ENCODE results near the gene CDV3. TPM values are rescaled to one million over a fixed set of nuclear protein-coding genes. Genes with fewer than 3 reads are reported as not detected.

CDV3 gene
- total and polyA plus RNA-seq, 9 of the 15 experiments (the other 6 are each of a cell fraction or from before 2014, with no cell fraction given): 72.3 to 273 (median 116) TPM

DNA sequence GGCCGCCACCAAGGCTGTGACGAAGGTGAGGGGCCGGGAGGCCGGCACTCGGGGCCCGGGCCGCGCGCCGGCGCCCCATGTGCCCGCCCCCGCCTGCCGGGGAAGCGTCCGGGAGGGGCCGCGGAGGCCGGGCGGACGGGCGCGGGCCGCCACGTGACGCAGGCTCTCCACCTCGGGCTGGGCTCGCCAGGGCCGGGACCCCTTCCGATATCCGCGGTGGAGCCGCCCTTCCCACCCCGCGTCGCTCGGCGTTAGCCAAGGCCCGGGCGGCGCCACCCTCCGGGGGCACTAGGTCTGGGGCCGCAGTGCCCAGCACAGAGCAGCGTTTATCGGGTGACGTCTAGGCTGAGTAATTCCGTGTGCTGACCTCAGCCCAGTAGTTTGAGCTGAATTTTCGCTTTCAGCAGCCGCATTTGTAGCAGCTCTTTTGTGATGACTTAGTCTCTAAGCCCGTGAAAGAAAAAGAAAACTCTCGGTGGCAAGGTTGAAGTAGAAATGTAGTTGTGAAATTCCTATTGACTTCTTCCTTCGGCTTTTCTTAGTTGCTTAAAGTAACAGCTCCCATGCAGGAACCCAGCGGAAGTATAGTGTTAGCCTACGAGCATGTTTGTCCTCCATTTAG lies 885 bp downstream of the CDV3 start (continued):
- TF ChIP-seq, protein P1, sequence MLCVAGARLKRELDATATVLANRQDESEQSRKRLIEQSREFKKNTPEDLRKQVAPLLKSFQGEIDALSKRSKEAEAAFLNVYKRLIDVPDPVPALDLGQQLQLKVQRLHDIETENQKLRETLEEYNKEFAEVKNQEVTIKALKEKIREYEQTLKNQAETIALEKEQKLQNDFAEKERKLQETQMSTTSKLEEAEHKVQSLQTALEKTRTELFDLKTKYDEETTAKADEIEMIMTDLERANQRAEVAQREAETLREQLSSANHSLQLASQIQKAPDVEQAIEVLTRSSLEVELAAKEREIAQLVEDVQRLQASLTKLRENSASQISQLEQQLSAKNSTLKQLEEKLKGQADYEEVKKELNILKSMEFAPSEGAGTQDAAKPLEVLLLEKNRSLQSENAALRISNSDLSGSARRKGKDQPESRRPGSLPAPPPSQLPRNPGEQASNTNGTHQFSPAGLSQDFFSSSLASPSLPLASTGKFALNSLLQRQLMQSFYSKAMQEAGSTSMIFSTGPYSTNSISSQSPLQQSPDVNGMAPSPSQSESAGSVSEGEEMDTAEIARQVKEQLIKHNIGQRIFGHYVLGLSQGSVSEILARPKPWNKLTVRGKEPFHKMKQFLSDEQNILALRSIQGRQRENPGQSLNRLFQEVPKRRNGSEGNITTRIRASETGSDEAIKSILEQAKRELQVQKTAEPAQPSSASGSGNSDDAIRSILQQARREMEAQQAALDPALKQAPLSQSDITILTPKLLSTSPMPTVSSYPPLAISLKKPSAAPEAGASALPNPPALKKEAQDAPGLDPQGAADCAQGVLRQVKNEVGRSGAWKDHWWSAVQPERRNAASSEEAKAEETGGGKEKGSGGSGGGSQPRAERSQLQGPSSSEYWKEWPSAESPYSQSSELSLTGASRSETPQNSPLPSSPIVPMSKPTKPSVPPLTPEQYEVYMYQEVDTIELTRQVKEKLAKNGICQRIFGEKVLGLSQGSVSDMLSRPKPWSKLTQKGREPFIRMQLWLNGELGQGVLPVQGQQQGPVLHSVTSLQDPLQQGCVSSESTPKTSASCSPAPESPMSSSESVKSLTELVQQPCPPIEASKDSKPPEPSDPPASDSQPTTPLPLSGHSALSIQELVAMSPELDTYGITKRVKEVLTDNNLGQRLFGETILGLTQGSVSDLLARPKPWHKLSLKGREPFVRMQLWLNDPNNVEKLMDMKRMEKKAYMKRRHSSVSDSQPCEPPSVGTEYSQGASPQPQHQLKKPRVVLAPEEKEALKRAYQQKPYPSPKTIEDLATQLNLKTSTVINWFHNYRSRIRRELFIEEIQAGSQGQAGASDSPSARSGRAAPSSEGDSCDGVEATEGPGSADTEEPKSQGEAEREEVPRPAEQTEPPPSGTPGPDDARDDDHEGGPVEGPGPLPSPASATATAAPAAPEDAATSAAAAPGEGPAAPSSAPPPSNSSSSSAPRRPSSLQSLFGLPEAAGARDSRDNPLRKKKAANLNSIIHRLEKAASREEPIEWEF (CRISPR knock-in tag; IDR thresholded peaks at IDR 0.05): no peak
- TF ChIP-seq CHD1 (IDR thresholded peaks at IDR 0.05; ENCODE audit: low read length) (peak; percentile 34), POLR3A (IDR thresholded peaks at IDR 0.05; ENCODE audit: borderline replicate concordance, extremely low read depth, insufficient read depth, insufficient read length) (no peak), POLR2G (IDR thresholded peaks at IDR 0.05; ENCODE audit: low read depth, low read length) (peak; percentile 46), ATF7 (IDR thresholded peaks at IDR 0.05) (peak; percentile 55), FOSL1 (tag; conservative IDR thresholded peaks at IDR 0.05) (peak; percentile 38), ZC3H11A (IDR thresholded peaks at IDR 0.05; ENCODE audit: low read depth, low read length) (no peak), HMGN3 (IDR thresholded peaks at IDR 0.05; ENCODE audit: borderline replicate concordance, extremely low read depth, insufficient read length, low read depth, low read length) (peak; percentile 49), PCBP2 (IDR thresholded peaks at IDR 0.05; ENCODE audit: low read depth, low read length, poor library complexity, severe bottlenecking) (no peak), PRPF4 (IDR thresholded peaks at IDR 0.05; ENCODE audit: insufficient read depth, low read depth, low read length, poor library complexity, severe bottlenecking) (no peak), SNRNP70 (optimal IDR thresholded peaks at IDR 0.05; ENCODE audit: low read depth, low read length) (no peak), BHLHE40 (IDR thresholded peaks at IDR 0.05; ENCODE audit: low read length) (peak; percentile 75)
- TF ChIP-seq, protein P2, sequence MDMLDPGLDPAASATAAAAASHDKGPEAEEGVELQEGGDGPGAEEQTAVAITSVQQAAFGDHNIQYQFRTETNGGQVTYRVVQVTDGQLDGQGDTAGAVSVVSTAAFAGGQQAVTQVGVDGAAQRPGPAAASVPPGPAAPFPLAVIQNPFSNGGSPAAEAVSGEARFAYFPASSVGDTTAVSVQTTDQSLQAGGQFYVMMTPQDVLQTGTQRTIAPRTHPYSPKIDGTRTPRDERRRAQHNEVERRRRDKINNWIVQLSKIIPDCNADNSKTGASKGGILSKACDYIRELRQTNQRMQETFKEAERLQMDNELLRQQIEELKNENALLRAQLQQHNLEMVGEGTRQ (CRISPR knock-in tag; IDR thresholded peaks at IDR 0.05): peak; percentile 80
- TF ChIP-seq, protein P3, sequence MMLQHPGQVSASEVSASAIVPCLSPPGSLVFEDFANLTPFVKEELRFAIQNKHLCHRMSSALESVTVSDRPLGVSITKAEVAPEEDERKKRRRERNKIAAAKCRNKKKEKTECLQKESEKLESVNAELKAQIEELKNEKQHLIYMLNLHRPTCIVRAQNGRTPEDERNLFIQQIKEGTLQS (IDR thresholded peaks at IDR 0.05): peak; percentile 65
- TF ChIP-seq, protein P3 (CRISPR knock-in tag; conservative IDR thresholded peaks at IDR 0.05): no peak
- TF ChIP-seq, protein P4, sequence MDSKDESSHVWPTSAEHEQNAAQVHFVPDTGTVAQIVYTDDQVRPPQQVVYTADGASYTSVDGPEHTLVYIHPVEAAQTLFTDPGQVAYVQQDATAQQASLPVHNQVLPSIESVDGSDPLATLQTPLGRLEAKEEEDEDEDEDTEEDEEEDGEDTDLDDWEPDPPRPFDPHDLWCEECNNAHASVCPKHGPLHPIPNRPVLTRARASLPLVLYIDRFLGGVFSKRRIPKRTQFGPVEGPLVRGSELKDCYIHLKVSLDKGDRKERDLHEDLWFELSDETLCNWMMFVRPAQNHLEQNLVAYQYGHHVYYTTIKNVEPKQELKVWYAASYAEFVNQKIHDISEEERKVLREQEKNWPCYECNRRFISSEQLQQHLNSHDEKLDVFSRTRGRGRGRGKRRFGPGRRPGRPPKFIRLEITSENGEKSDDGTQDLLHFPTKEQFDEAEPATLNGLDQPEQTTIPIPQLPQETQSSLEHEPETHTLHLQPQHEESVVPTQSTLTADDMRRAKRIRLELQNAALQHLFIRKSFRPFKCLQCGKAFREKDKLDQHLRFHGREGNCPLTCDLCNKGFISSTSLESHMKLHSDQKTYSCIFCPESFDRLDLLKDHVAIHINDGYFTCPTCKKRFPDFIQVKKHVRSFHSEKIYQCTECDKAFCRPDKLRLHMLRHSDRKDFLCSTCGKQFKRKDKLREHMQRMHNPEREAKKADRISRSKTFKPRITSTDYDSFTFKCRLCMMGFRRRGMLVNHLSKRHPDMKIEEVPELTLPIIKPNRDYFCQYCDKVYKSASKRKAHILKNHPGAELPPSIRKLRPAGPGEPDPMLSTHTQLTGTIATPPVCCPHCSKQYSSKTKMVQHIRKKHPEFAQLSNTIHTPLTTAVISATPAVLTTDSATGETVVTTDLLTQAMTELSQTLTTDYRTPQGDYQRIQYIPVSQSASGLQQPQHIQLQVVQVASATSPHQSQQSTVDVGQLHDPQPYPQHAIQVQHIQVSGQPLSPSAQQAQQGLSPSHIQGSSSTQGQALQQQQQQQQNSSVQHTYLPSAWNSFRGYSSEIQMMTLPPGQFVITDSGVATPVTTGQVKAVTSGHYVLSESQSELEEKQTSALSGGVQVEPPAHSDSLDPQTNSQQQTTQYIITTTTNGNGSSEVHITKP (IDR thresholded peaks at IDR 0.05; ENCODE audit: partially characterized antibody): peak; percentile 75
